Hematopoietic multipotent progenitor cell treated with erythropoietin and hydrocortisone succinate and interleukin-3 and kit ligand, for 15 days (in vitro differentiated cells): ENCODE measurements around the gene CENPM.

Experiments
- DNase-seq: peaks from one replicate; pipeline ENCODE4 v3.0.0-alpha.2; 2015; ENCODE audit warnings: low spot score

The CENPM gene, protein sequence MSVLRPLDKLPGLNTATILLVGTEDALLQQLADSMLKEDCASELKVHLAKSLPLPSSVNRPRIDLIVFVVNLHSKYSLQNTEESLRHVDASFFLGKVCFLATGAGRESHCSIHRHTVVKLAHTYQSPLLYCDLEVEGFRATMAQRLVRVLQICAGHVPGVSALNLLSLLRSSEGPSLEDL

DNA sequence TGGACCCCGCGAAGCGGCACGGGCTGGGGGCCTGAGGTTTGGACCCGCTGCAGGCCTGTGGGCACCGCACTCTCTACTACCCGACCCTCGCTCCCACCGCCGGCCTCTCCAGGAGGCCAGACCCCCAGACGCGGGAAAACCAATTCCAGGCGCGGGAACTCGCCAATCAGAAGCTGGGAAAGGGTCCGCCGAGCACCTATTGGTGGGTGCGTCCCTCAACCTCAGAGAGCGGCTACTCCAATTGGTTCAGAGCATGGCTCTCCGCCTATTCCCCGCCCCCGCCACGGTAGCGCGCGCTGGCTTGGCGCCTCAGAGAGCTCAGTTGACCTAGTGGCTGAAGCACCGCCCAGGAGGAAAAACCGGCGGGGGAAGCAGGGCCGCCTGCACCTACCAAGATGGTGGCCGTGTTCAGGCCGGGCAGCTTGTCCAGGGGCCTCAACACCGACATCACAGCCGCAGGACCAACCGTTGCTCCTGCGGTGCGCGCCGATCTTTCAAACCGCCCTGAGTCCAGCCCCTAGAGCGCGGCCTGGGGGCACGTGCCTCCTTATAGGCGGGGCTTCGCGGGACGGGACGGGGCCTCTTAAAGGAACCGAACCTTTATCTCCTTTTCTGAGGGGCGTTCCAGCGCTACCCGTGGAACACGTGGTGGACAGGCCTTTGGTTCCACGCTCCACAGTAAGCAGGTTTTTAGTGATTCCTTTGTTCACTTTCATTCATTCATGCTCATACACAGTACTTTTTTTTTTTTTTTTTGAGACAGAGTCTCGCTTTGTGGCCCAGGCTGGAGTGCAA, at the start of gene CENPM:
TSS of gene CENPM (minus strand) at position 524 of the 795 bp plus-strand sequence. CDS start at position 448, 76 bp downstream.
- DNase-seq, result peak; percentile 91

DNA sequence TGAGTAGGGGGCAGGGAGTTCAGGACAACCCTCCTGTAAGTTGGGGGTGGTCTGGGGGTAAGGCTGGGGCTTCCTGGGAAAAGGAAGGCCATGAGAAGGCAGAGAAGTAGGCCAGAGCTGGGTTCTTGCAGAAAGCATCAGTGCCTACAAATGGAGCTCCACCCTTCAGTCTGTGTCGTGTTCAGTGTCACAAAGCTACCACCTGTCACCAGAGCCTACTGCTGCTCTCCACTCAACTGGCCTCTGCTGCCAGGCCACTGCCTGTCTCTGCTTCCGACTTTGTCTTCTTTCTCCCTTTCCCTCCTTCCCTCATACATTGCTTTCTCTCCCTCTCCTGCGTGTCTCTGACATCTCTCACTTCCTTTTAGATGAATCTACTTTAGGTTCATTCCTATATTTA, 48.3 kb upstream of the CENPM start:
- DNase-seq, result no peak

DNA sequence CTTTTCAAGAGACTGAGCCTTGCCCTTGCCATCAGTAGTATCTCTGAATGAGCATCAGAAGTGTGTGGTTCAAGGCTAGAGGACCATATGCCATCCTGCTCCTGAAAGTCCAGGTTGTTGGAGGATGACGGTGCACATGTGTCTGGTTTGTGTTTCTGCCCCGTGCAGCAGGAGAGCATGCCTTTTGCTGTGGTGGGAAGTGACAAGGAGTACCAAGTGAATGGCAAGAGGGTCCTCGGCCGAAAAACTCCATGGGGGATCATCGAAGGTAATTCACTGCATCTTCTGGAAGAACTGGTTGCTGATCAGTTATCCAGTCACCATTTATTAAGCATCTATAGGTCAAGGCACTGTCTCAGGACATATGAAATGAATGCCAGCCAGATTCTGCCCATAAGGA, 45.5 kb upstream of the CENPM start:
- no peak for DNase-seq

DNA sequence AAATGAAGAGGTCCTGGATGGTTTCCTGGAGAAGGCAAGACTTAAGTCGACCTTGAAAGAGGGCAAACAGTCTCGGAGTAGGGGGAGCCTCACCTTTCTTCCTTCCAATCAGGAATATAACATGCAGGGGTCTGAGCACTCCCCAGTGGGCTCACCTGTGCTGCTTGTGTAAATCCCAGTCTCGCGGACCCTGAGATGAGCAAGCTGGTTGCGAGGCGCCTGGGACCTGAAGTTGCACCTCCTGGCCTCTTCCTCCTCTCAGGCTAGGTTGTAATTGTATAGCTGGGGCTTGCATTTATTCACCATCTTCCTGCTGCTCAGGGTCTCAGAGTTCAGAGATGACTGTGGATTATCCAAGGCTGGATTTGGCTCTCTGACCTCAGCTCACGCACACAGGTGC, 44.2 kb upstream of the CENPM start:
- no peak for DNase-seq

DNA sequence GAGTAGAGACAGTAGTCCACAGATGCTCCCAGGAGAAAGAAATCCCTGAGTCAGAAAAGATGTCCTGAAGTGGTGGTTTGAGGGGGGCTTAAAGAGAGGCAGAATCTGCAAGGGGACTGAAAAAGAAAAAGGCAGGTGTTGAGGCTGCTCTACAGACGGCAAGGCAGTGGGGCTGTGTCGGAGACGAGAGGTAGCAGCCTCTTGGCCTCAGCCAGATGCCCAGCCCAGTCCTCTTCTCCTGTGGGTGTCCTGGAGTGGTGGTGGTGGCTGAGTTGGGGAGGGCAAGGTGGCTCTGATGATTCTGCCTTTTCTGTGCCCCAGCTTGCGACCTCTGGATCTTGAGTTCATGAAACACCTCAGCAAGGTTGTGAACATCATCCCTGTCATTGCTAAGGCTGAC, 42.3 kb upstream of the CENPM start:
- DNase-seq, result no peak

DNA sequence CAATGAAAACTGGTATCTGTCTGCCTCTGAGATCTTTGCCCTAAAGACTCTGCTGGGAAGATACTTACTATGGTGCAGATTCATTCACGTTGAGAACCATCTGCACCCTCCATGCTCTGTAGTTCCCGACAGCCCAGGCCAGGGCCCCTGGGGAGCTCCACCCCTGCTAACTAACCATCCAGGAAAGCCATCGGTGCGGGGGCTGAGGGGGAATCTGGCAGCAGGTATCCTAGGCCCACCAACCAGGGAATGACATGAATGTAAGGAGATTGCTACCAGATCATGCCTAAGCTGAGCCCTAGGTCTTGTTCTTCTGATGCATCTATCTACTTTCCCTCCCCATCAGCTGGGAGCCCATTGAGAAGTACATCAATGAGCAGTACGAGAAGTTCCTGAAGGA, 40.3 kb upstream of the CENPM start:
- DNase-seq, result no peak

DNA sequence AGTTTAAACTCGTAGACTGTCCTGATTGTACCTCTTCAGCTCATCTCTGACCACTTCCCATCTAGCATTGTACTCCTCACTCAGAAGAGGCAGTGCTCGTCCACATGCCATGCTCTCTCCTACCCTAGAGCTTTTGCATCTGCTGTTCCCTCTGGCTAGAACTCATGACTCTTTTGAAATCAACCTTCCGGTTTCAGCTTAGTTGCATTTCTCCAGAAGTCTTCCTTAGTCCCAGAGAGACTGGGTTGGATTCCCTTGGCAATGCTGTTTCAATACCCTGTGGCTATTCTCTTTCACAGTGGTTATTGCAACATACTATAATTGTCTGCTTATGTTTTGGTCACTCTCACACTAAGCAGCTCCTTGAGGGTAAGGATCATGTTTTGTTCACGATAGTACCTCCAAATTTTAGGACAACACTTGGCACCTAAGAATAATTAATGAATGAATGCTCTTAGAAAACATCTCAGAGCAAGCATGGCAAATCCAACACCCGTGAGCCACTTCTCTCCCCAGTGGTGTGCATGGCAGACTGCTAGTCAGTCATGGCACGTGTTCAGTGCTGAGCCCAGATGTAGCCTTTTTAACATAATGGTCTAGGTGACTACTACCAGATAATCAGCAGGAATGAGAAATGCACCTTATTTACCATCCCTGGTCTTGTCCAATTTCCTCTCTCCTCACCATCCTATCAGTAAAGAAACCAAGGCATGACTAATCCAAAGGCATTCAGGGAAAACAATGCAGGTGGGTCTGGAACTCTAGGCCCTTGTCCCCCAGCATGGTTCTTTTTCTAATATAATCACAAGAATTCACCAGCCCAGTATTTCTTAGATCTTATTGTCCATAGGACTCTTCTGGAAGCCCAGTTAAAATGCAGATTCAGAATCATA, 36.8 kb upstream of the CENPM start:
- no peak for DNase-seq

DNA sequence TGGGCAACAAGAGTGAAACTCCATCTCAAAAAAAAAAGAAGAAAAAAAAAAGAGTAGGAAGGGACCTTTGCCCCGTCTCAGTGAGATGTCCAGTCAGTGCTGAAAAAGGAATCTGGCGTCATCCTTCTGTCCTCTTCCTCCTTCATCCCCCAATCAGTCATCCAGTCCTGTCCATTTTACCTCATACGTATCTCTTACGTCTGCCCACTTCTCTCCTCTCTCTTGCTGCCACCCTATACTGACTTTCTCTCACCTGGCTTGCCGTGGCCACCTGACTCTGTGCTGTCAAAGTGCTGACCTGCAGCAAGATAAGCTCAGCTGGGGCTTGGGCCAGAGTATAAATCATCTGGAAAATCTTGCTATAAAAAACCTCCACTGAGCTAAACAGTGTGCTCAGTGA, 35.9 kb upstream of the CENPM start:
- no peak for DNase-seq

DNA sequence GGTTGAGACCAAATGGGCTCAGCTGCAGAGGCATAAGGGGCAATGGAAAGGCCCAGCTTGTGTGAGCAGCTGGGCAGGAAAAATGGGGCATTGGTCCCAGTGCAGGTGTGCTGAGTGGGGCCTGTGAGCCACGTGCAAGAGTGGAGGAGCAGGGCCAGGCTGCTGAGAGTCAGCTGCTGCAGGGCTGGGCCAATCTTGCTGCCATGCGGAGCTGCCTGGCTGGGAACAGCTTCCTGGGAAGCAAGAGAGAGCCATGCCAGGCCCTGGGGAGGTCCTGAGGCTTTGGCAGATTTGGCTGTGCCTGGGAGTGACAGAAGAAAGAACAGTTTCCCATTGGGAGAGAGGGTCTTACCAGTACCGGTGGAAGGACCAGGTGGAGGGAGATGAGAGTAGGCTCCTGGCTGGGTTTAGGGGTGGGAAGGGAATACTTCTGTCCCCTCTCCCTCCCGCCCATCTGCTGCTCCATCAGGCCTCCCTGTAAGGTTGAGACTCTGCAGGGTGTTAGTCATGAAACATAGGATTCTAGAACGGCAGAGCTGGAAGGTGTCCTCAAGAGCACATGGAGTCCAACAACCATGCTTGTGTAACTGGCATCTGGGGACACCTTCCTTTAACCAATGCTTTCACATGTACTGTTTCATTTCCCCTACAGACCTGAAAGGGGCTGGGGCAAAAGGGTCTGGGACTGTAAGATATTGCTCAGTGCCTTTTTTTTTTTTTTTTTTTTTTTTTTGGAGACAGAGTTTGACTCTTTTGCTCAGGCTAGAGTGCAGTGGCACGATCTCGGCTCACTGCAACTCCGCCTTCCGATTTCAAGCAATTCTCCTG, 32.7 kb upstream of the CENPM start:
- DNase-seq, result no peak

DNA sequence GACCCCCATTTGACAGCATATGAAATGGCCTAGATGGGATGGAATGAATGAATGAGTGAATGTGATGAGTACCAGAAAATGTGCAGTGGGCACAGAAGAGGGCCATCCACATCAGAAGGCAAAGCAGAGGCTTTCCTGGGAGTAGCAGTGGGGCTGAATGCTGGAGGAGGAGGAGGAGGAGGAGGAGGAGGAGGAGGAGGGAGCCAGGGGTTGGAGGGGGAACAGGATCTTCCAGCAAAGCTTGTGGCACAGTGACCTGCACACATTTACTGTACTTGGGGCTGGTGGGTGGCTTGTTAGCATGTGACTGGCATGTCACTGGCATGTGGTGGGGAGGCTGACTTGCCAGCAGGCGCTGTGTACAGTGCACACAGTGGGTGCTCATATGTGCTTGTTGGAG, 31.8 kb upstream of the CENPM start:
- no peak for DNase-seq

DNA sequence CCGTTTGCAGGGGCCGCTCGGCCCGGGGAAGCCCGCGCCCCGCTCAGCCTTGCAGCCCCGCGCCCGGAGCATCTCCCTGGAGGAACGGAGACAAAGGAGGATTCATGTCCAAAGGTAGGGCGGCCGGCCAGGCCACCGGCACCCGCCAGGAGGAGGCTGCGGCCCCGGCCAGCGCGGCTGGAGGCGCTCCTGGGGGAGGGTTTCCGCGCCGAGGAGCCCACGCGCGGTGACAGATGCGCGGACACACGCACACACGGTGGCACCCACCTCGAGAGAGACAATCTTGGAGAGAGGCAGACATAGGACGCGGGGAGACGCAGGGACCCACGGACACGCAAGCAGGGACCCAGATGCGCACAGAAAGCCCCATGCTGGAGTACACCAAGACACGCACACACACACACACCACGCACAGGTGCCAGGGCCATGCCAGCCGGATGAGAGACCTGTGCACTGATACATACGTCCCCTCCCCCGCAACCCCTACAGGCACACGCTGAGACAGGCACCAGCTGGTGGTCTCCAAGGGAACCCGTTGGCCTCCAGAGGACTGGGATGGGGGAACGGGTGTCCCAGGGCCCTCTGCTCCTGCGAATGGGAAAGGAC, 30.1 kb upstream of the CENPM start:
- no peak for DNase-seq

DNA sequence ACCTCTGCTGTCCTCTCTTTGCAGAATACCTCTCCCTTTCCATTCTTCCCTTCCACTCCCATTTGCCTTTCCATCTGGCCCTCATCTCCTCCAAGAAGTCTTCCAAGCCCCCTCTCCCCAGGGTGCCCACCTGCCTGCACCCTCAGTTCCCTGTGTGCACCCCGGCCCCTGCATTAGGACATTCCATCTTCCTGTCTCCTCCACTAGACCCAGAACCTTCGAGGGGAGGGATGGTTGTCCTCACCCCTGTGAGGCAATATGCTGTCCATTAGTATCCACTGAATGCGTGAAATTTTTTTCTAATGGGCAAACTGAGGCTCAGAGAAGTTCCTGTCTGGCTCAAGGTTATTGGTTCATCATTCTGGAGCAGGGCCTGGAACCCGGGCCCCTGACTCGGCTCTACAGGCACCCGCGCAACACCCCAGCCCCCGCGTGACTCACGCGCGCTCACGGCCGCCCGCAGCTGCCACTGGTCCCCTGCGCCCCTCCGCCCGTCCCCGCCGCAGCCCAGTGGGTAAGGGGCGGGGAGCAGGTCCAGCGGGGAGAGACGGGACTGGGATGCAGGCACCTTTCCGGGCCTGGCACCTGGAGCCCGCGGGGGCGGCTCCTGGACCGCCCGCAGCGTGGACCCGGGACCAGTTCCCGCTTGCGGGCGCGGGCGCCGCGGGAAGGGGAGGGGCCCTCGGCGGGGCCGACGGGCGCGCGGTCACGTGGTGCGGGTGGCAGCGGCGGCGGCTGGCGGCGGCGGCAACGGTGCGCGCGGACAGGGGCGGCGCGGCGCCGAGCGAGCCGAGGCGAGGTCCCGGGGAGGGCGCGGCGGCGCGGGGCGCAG, 29.3 kb upstream of the CENPM start:
- DNase-seq, result no peak

DNA sequence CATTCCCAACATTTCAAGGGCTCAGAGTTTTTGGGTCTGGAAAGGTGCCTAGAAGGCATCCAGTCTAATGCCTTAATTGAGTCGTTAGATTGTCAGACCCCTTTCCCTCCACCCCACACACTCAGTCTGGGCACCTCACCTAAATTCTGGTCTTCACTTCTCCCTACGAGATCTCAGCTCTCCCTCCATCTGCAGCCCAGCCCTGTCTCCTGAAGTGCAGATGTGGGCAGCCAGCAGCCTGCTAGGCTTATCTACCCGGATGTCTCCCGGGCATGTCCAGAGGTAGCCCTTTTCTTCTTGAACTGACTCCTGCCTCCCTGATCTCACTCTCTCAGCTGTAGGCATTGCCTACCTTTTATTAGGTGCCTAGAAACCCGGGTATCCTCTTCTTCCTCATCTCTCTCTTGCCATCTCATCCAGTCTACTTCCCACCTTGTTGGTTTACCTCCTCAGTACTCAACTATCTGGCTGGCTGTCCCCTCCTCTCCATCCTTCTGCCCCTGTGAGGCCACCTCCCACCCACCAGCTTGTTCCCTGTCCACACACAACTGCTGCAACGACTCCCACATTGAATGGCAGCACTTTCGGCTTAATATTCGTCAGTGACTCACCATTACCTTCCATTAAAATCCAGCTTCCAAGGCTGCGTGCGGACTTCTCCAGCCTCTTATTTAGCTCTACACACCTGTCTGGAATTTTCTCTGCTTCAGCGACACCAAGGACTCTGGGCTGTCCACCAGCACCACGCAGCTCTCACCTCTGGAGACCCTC, 28.5 kb upstream of the CENPM start:
- DNase-seq, result no peak

DNA sequence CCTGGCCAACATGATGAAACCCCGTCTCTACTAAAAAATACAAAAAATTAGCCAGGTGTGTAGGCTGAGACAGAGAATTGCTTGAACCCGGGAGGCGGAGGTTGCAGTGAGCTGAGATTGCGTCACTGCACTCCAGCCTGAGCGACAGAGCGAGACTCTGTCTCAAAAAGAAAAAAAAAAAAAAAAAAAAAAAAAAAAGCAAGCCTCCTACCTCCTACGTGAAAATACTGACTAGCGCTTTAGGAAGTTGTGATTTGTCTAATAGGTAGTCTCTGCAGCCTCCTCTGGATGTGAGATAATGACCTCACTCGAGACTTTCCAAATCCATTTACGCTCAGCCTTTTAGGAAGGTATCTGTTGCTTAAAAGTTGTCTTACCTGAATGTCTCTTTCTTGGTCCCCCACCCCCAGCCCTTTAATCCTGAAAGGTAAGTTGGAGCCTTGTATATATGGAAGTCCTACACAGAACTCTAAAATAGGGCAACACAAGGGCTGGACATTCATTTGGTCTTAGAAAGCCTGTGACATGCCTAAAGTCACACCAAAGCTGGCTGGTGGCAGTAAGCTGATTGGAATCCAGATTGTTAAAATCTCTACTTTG, 27.8 kb upstream of the CENPM start:
- DNase-seq, result no peak

DNA sequence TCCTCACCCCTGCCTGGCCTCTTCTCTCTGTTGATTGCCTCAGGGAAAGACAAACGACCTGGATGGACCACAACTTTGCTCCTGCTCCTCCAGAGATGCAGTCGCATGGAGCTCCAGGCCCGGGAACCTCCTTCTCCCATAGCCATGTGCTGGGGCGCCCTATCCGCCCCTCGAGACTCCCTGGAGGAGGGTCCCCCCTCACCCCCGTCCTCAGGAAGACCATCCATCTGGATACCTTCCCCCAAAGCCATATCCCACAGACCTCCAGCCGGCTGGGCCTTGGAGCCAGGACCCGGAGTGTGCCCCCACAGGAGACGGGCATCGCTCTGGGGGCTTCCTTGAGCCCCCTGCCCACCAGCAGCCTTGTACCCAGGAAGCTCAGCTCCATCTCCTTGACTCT, 24.5 kb upstream of the CENPM start:
- DNase-seq, result no peak

DNA sequence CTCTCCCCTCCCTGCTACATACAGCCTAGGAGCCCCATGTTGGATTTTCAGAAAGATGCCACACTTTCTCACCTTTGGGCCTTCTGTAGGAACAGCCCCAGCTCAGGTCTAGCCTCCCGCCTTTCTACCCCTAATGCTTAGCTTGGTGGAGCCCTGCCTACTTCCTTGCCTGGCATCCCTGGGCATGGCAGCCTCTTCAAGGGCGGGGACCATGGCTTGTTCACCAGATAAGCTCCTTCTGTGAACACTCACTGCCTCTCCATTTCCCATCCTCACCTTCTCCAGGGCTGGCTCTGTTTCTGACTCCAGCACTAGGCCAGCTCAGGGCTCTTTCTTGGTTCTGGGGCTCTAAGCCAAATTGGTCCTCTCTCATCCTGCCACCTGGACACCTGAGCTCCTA, 23.6 kb upstream of the CENPM start:
- peak; percentile 79 for DNase-seq

DNA sequence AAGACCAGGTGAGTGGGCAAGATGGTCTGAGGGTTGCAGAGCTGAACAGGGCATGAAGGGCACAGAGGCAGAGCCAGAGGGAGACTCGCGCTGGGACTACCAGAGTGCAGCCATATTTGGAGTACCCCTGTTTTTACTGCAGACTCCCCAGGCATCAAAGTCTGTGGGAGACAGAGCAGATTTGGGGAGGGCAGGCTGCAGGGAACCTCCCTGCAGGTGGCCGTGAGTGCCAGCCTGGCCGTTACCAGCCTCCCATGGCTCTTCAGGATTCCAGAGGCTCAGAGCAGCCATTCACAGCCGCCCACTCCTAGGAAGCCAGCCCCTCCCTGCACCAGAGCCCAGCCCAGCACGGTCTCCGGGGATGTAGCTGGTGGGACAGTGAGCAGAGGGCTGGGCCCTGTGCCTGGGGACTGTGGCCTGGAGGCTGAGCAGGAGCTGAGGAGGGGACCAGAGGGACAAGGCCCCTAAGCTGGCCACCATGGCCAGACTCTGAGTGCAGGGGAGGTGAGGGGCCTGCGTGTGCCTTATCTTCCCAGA, 22.2 kb upstream of the CENPM start, which contains the start of gene SEPTIN3:
TSS of gene SEPTIN3 (plus strand) at position 334 of the 537 bp plus-strand sequence. CDS start 2,050 bp downstream, outside the sequence.
- no peak for DNase-seq

DNA sequence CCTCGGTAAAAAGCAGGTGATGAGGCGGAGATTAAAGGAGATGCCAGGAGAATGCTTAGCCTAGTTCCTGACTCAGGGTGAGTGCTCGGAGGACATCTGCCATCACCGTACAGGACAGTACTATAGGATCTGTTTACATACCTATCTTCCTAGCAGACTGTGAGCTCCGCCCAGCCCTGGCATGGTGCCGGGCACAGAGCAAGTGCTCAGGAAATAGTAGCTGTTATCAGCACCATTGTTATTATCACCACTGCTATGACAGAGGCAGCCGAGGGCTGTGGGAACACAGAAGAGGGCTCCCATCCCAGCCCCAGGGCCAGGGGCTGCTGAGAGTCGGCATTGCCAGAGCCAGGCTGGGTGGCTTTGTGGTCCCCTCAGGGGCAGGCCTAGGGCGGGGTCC, 21.6 kb upstream of the CENPM start:
- peak; percentile 69 for DNase-seq
